HEK293T (cell line): ENCODE measurements around the gene SFT2D3.

Source experiments
- CTCF ChIA-PET: fragments of 350-600 bp; formaldehyde crosslinking; extraction: SDS; loops from one replicate; lab custom pipeline; 2021; ENCODE audit warnings: antibody characterized with exemption, inconsistent platforms; lab: Yijun Ruan, JAX
- POLR2A ChIA-PET: fragments of 350-600 bp; formaldehyde crosslinking; extraction: SDS; loops from one replicate; lab custom pipeline; 2020; ENCODE audit warnings: antibody characterized with exemption, inconsistent platforms; lab: Yijun Ruan, JAX
- DNase-seq: peaks from one replicate; pipeline ENCODE4 v3.0.0; 2012; ENCODE audit warnings: mixed read lengths; ENCODE audit errors: extremely low spot score
- ARNT ChIP-seq: fragments of 450-650 bp; IDR thresholded peaks from 2 replicates; pipeline ENCODE4 v1.6.1; 2017; ENCODE audit warnings: mild to moderate bottlenecking
- BHLHE40 ChIP-seq: fragments of 450-650 bp; IDR thresholded peaks from 2 replicates; pipeline ENCODE4 v1.6.1; 2016; ENCODE audit warnings: mild to moderate bottlenecking, moderate library complexity, borderline replicate concordance
- CTBP1 ChIP-seq: fragments of 450-650 bp; IDR thresholded peaks from 2 replicates; pipeline ENCODE4 v1.6.1; 2016; ENCODE audit warnings: borderline replicate concordance
- ELF4 ChIP-seq: fragments of 450-650 bp; IDR thresholded peaks from 2 replicates; pipeline ENCODE4 v1.6.1; 2017; ENCODE audit warnings: antibody characterized with exemption
- FOXA1 ChIP-seq: fragments of 450-650 bp; IDR thresholded peaks from 2 replicates; pipeline ENCODE4 v1.6.1; 2016; ENCODE audit warnings: mild to moderate bottlenecking
- FOXK2 ChIP-seq: fragments of 450-650 bp; IDR thresholded peaks from 2 replicates; pipeline ENCODE4 v1.6.1; 2016; ENCODE audit warnings: mild to moderate bottlenecking
- FOXM1 ChIP-seq: fragments of 450-650 bp; IDR thresholded peaks from 2 replicates; pipeline ENCODE4 v1.6.1; 2017; ENCODE audit warnings: mild to moderate bottlenecking, borderline replicate concordance
- HDGF ChIP-seq: fragments of 450-650 bp; IDR thresholded peaks from 2 replicates; pipeline ENCODE4 v1.6.1; 2017; ENCODE audit warnings: antibody characterized with exemption, borderline replicate concordance
- L3MBTL2 ChIP-seq: fragments of 450-650 bp; conservative IDR thresholded peaks from 2 replicates; pipeline ENCODE4 v1.6.1; 2016; ENCODE audit warnings: mild to moderate bottlenecking
- LEF1 ChIP-seq: fragments of 450-650 bp; IDR thresholded peaks from 2 replicates; pipeline ENCODE4 v1.6.1; 2017; ENCODE audit warnings: mild to moderate bottlenecking, borderline replicate concordance
- NFRKB ChIP-seq: fragments of 450-650 bp; IDR thresholded peaks from 2 replicates; pipeline ENCODE4 v1.6.1; 2016; ENCODE audit warnings: mild to moderate bottlenecking, moderate library complexity
- PKNOX1 ChIP-seq: fragments of 450-650 bp; IDR thresholded peaks from 2 replicates; pipeline ENCODE4 v1.6.1; 2016
- SP1 ChIP-seq: fragments of 450-650 bp; IDR thresholded peaks from 2 replicates; pipeline ENCODE4 v1.6.1; 2017
- SUZ12 ChIP-seq: fragments of 450-650 bp; IDR thresholded peaks from 2 replicates; pipeline ENCODE4 v1.6.1; 2016; ENCODE audit warnings: mild to moderate bottlenecking
- TARDBP ChIP-seq: fragments of 450-650 bp; IDR thresholded peaks from 2 replicates; pipeline ENCODE4 v1.6.1; 2016
- ZNF384 ChIP-seq: fragments of 450-650 bp; IDR thresholded peaks from 2 replicates; pipeline ENCODE4 v1.6.1; 2016

The SFT2D3 gene

GRCh38 chr2:127661072-127661649, 40.1 kb upstream of the SFT2D3 start:
- no peak for DNase-seq
- ChIA-PET CTCF (no interaction called here), POLR2A (no interaction called here)
- TF ChIP-seq CTBP1 = no peak
- TF ChIP-seq TARDBP = no peak
- no peak for TF ChIP-seq FOXM1
- TF ChIP-seq FOXA1 = no peak
- TF ChIP-seq L3MBTL2 = no peak

GRCh38 chr2:127661949-127662510, 39.3 kb upstream of the SFT2D3 start:
- no peak for DNase-seq
- TF ChIP-seq PKNOX1 (no peak), FOXM1 (no peak), BHLHE40 (no peak), LEF1 (no peak), ELF4 (no peak)
- POLR2A ChIA-PET = no interaction called here
- CTCF ChIA-PET = interaction anchor here (1.0 kb wide), 1 partner anchor 12 kb away, joined by 4 read pairs; no protein-coding TSS in a partner anchor

- POLR2A ChIA-PET = no interaction called here
- DNase-seq = no peak
- TF ChIP-seq CTBP1 (no peak), LEF1 (no peak), ELF4 (no peak), FOXM1 (no peak), SUZ12 (no peak), SP1 (no peak), PKNOX1 (no peak), ZNF384 (no peak), ARNT (no peak), L3MBTL2 (no peak), HDGF (no peak), NFRKB (no peak), FOXA1 (no peak), FOXK2 (no peak), TARDBP (no peak)
- CTCF ChIA-PET = no interaction called here
Observed at GRCh38 chr2:127662937-127663565, 38.2 kb upstream of the SFT2D3 start.

- POLR2A ChIA-PET = no interaction called here
- DNase-seq = no peak
- CTCF ChIA-PET = no interaction called here
Observed at GRCh38 chr2:127663566-127664064, 37.7 kb upstream of the SFT2D3 start.

GRCh38 chr2:127664065-127664894, 37.0 kb upstream of the SFT2D3 start:
- DNase-seq = no peak
- ChIA-PET CTCF (no interaction called here), POLR2A (no interaction called here)
- TF ChIP-seq NFRKB (no peak), FOXM1 (no peak), LEF1 (no peak), ARNT (no peak), BHLHE40 (no peak), FOXK2 (no peak), HDGF (no peak), L3MBTL2 (no peak), ELF4 (no peak), CTBP1 (no peak), ZNF384 (no peak)

More at GRCh38 chr2:127663566-127664064, 37.7 kb upstream of the SFT2D3 start:
- TF ChIP-seq CTBP1 = no peak
- no peak for TF ChIP-seq L3MBTL2
- TF ChIP-seq SP1 = no peak
- no peak for TF ChIP-seq ZNF384
- TF ChIP-seq FOXM1 = no peak

- POLR2A ChIA-PET = no interaction called here
- no peak for DNase-seq
- CTCF ChIA-PET = no interaction called here
- TF ChIP-seq BHLHE40 = no peak
- TF ChIP-seq SP1 = no peak
- TF ChIP-seq ARNT = no peak
- no peak for TF ChIP-seq LEF1
- TF ChIP-seq FOXM1 = no peak
- TF ChIP-seq CTBP1 = no peak
- TF ChIP-seq HDGF = no peak
- TF ChIP-seq FOXA1 = no peak
- no peak for TF ChIP-seq PKNOX1
- TF ChIP-seq NFRKB = no peak
- TF ChIP-seq TARDBP = no peak
Observed at GRCh38 chr2:127664895-127665225, 36.4 kb upstream of the SFT2D3 start.
